Measurements from ENCODE around the gene GRHL1.
"Not testable (repeated sequence)": the region's sequence is repeated elsewhere in the genome, so short reads cannot be mapped to it uniquely, and the experiment has no call there.

The GRHL1 gene

DNA sequence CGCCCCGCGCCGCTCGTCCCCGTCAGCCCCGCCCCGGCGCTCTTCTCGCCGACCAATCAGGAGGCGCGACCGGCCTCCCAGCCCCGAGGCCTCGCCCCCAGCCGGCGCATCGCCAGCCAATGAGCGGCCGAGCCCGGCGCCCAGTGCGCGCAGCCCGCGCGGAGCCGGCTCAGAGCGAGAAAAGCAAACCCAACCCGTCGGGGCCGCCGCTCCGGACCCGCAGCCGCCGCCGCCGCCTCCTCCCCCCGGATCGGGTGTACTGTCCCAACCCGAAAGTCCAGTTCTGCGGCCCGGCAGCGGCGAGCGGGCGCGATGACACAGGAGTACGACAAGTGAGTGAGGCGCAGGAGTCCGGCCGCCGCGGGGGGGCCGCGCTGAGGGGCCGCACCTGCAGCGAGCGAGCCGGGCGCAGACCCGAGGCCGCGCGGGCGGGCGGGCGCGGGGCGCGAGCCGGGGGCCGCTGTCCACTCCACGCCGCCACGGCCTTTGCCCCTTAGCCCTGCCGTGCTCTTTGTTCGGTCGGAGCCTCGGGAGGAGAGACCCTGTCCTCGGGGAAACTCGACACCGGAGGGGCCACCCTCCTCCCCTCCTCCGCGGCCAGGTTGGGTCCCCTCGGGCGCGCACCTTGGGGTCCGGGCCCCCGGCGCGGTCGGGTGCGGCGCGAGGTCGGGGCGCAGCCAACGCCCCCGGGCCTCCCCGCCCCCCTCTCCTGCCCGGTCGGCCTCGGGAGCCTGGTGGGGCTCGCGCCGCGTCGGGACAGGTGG lies at the start of gene GRHL1:
Gene GRHL1 (plus strand): TSS at position 172 of the 764 bp plus-strand sequence. CDS start 141 bp downstream, at position 313.
- peak; percentile 56 for DNase-seq (ENCODE audit: low read depth, low spot score)
- peak within 1 kb of the TSS; percentile 57 for H3K27ac ChIP-seq

- H3K27ac ChIP-seq = peak overlapping the region; percentile 16
- DNase-seq (ENCODE audit: low read depth, low spot score) = peak; percentile 24
Observed at GRCh38 chr2:9905413-9905812, 46.1 kb upstream of the GRHL1 start.

DNA sequence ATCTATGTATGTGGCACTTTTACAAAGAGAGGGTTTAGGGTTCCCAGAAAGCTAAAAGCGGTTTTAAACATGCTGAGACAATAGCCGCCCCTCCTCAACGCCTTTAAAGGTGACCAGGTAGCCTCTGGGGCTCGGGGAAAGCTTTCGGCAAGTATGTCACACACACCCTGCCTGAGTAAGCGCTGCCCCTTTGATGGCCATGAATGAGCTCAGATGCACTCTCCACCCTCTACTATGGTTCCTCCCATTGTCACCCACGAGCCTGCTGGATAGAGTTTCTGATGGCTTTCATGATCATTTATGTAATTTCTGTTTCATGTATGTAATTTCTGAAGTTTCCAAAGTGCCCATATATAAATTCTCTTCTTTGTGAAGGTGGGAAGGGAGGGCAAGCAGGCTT lies 44.1 kb upstream of the GRHL1 start:
- DNase-seq (ENCODE audit: low read depth, low spot score) = no peak
- no peak overlapping the region for H3K27ac ChIP-seq

DNA sequence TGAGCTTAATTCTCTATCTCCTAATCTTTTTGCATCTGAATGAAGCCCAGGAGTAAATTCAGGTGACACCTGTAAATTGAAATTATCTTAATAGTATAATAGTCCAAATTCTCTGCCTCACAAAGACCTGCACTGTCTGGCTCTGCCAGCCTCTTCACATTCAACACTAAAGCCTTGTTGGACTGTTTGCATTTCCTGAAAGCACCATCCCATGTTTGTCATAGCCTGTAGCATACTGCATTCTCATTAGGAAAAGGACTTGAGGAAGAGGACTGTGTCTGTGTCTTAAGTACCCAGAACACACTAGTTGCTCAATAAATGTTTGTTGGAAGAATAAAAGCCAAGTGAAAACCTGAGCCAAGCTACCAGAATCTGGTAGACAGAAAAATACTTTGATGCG lies 42.9 kb upstream of the GRHL1 start:
- H3K27ac ChIP-seq = peak overlapping the region; percentile 4

GRCh38 chr2:9909106-9909505 lies 42.4 kb upstream of the GRHL1 start:
- no peak for DNase-seq (ENCODE audit: low read depth, low spot score)
- peak overlapping the region; percentile 4 for H3K27ac ChIP-seq

More for the DNA sequence above, 42.9 kb upstream of the GRHL1 start:
- DNase-seq (ENCODE audit: low read depth, low spot score) = no peak

GRCh38 chr2:9910699-9911098 lies 40.8 kb upstream of the GRHL1 start:
- no peak for DNase-seq (ENCODE audit: low read depth, low spot score)
- H3K27ac ChIP-seq = no peak overlapping the region

GRCh38 chr2:9912468-9912867 lies 39.0 kb upstream of the GRHL1 start:
- DNase-seq (ENCODE audit: low read depth, low spot score) = no peak
- H3K27ac ChIP-seq = no peak overlapping the region

GRCh38 chr2:9914384-9915065 lies 37.0 kb upstream of the GRHL1 start:
- H3K27ac ChIP-seq = peak overlapping the region; percentile 28
- peak; percentile 64 for DNase-seq (ENCODE audit: low read depth, low spot score)

DNA sequence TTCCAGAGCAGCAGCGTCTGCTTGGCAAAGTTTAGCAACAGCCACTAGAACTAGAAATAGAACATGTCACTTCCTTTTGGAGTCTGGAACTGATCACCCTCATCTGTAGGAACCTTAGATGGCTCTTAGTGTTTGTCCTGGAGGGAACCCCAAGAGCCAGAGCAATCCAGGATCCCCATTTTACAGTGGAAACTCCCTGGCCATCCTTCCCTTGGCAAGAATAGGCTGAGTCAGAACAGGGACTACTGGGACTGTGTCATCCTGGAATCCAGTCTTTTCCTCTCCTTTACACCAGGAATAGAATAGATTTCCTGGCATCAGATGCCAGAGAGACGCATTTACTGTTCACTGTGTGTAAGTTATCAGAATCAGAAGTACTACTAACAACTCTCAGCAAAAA lies 33.2 kb upstream of the GRHL1 start:
- no peak for DNase-seq (ENCODE audit: low read depth, low spot score)
- H3K27ac ChIP-seq = no peak overlapping the region

DNA sequence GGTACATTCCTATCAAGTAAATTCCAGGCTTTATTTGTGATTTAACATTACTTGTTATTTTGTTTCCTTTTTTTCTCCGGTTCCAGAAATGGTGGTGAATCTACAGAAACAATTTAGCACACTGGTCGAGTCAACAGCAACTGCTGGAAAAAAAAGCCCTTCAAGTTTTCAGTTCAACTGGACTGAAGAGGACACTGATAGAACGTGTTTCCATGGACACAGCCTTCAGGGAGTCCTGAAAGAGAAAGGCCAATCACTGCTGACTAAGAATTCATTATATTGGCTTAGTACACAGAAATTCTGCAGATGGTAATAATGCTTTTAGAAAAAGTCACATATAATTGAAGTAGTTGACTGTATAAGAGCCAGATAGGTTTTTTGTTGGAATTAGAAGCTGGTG lies 32.0 kb upstream of the GRHL1 start:
- no peak for DNase-seq (ENCODE audit: low read depth, low spot score)
- no peak overlapping the region for H3K27ac ChIP-seq

DNA sequence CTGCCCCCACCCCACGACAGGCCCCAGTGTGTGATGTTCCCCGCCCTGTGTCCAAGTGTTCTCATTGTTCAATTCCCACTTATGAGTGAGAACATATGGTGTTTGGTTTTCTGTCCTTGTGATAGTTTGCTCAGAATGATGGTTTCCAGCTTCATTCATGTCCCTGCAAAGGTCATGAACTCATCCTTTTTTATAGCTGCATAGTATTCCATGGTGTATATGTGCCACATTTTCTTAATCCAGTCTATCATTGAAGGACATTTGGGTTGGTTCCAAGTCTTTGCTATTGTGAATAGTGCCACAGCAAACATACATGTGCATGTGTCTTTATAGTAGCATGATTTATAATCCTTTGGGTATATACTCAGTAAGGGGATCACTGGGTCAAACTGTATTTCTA lies 24.5 kb upstream of the GRHL1 start:
- not testable (repeated sequence) for H3K27ac ChIP-seq; DNase-seq (ENCODE audit: low read depth, low spot score)

- no peak overlapping the region for H3K27ac ChIP-seq
- no peak for DNase-seq (ENCODE audit: low read depth, low spot score)
Observed at GRCh38 chr2:9937258-9937657, 14.2 kb upstream of the GRHL1 start.

- DNase-seq (ENCODE audit: low read depth, low spot score) = no peak
- no peak overlapping the region for H3K27ac ChIP-seq
Observed at GRCh38 chr2:9937968-9938367, 13.5 kb upstream of the GRHL1 start.

- H3K27ac ChIP-seq = peak overlapping the region; percentile 85
- DNase-seq (ENCODE audit: low read depth, low spot score) = no peak
Observed at GRCh38 chr2:9939587-9940485, 11.7 kb upstream of the GRHL1 start.

GRCh38 chr2:9941196-9941995 lies 10.1 kb upstream of the GRHL1 start:
- H3K27ac ChIP-seq = peak overlapping the region; percentile 85
- DNase-seq (ENCODE audit: low read depth, low spot score) = peak; percentile 83

DNA sequence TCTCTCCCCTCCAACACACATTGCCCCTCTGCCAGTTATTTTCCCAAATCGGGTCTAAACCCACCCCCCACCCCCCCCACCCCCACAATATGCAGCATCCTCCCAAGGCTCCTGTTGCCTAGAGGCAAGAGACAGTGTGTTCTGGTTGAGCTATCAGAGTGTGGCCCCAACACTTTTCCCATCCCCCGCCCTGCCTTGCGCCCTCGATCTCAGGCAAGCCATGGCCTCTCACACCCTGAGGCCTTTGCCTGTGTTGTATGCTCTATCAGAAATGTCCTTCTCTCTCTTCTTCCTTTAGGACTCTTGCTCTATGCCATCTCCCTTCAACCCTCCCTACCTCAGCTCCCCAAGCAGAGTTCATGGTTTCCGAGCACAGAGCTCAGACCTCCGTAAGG lies 9.5 kb upstream of the GRHL1 start:
- no peak for DNase-seq (ENCODE audit: low read depth, low spot score)
- H3K27ac ChIP-seq = peak overlapping the region; percentile 85

DNA sequence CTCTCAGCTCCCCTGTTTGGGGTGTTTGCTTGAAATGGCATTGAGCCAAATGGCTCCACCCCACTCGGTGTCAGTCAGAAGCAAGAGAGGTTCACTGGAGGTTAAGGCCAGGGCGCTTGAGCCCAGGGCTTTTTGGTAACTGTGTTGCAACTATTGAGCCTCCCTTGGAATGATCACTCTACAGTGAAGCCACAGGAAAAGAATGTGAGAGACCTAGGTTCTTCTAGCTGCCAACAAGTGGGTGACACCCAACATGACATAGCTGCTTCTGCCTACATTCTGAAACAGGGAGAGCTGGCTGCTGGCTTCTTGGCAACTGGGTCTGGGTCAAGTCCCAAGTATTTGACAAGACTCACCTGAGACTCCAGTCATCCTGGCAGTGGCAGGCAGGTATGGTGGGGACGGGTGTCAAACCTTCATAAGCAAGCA lies 7.1 kb upstream of the GRHL1 start:
- H3K27ac ChIP-seq = peak overlapping the region; percentile 65
- DNase-seq (ENCODE audit: low read depth, low spot score) = peak; percentile 31

DNA sequence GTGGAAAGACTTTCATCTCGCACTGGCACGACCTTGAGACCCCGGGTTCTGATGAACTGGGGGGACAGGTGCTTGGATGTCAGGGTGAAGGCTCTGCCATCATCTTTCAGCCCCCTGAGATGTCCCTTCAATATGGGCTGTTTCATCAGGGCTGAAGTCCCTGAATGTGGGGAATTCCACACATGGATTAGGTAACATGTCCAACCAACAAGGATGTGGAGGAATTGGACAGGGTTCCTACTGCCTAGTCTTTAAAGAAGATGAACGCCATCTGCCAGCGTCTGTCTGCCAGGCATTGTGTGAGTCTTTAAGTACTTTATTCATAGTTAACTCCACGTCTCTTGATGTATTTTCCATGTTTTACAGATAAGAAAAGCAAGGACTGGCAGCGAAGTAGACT lies 5.9 kb upstream of the GRHL1 start:
- peak overlapping the region; percentile 65 for H3K27ac ChIP-seq
- no peak for DNase-seq (ENCODE audit: low read depth, low spot score)

DNA sequence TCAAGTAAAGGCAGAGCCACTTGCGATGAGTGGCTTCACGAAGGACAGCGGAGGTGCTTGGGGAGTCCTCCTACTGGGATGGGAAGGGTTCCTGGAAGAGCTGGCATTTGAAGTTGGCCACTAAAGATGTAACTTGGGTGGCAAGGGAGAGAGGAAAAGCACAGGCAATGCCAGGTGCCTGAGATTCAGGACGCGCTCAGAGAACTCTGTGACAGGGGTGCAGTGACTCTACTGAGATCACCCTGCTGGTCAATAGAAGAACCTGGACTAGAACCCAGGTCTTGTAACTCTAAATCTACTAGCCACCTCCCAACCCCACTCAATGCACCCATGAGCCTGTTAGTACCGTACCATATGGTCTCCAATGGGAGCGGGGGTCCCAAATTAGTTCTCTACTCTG lies 5.4 kb upstream of the GRHL1 start:
- no peak for DNase-seq (ENCODE audit: low read depth, low spot score)
- no peak overlapping the region for H3K27ac ChIP-seq

- H3K27ac ChIP-seq = no peak overlapping the region
- DNase-seq (ENCODE audit: low read depth, low spot score) = no peak
Observed at GRCh38 chr2:9946818-9947217, 4.7 kb upstream of the GRHL1 start.
